Rectal smooth muscle tissue (tissue), 1 donor: ENCODE data around the gene ZFPM1.

ENCODE experiments used
- H3K27ac ChIP-seq: one replicate; pipeline ENCODE4 v1.7.0; 2013; ENCODE audit warnings: low read depth, low read length, inconsistent platforms
- H3K27me3 ChIP-seq: one replicate; pipeline ENCODE4 v1.7.0; 2013; ENCODE audit warnings: low read length; ENCODE audit not compliant: control insufficient read depth, insufficient read depth
- H3K36me3 ChIP-seq: one replicate; pipeline ENCODE4 v1.7.0; 2013; ENCODE audit warnings: low read length; ENCODE audit not compliant: control insufficient read depth, insufficient read depth
- H3K4me1 ChIP-seq: one replicate; pipeline ENCODE4 v1.7.0; 2013; ENCODE audit warnings: low read length; ENCODE audit not compliant: control insufficient read depth, insufficient read depth
- H3K4me3 ChIP-seq: one replicate; pipeline ENCODE4 v1.7.0; 2013; ENCODE audit warnings: low read length
- H3K9ac ChIP-seq: one replicate; pipeline ENCODE4 v1.7.0; 2013; ENCODE audit warnings: low read length

The ZFPM1 gene

GRCh38 chr16:88540346-88540977 is 87.4 kb downstream of the ZFPM1 start:
- no peak overlapping the region for H3K27ac ChIP-seq
- no peak overlapping the region for H3K9ac ChIP-seq
- no peaks in the 10 kb centered on the region for H3K36me3 ChIP-seq
- no peak overlapping the region for H3K4me3 ChIP-seq
- no peaks in the 10 kb centered on the region for H3K4me1 ChIP-seq
- peaks cover 23% of the 10 kb centered on the region for H3K27me3 ChIP-seq

GRCh38 chr16:88541831-88542616 is 88.9 kb downstream of the ZFPM1 start:
- Histone ChIP-seq H3K27me3 (peaks cover 28% of the 10 kb centered on the region), H3K4me3 (no peak overlapping the region), H3K27ac (no peak overlapping the region), H3K4me1 (no peaks in the 10 kb centered on the region), H3K36me3 (no peaks in the 10 kb centered on the region), H3K9ac (no peak overlapping the region)

GRCh38 chr16:88543230-88543813 is 90.2 kb downstream of the ZFPM1 start:
- Histone ChIP-seq H3K9ac (no peak overlapping the region), H3K4me1 (no peaks in the 10 kb centered on the region), H3K27me3 (peaks cover 28% of the 10 kb centered on the region), H3K4me3 (no peak overlapping the region), H3K27ac (no peak overlapping the region), H3K36me3 (no peaks in the 10 kb centered on the region)

GRCh38 chr16:88545781-88546180 is 92.7 kb downstream of the ZFPM1 start:
- Histone ChIP-seq H3K36me3 (no peaks in the 10 kb centered on the region), H3K27me3 (peaks cover 11% of the 10 kb centered on the region), H3K27ac (no peak overlapping the region), H3K4me1 (no peaks in the 10 kb centered on the region), H3K4me3 (no peak overlapping the region), H3K9ac (no peak overlapping the region)

GRCh38 chr16:88548131-88548874 is 95.2 kb downstream of the ZFPM1 start:
- H3K4me1 ChIP-seq, result no peaks in the 10 kb centered on the region
- H3K27me3 ChIP-seq, result peaks cover 5% of the 10 kb centered on the region
- H3K4me3 ChIP-seq, result no peak overlapping the region
- H3K9ac ChIP-seq, result no peak overlapping the region
- no peaks in the 10 kb centered on the region for H3K36me3 ChIP-seq
- no peak overlapping the region for H3K27ac ChIP-seq

- Histone ChIP-seq H3K9ac (no peak overlapping the region), H3K4me1 (no peaks in the 10 kb centered on the region), H3K36me3 (no peaks in the 10 kb centered on the region), H3K27ac (no peak overlapping the region), H3K27me3 (peaks cover 5% of the 10 kb centered on the region), H3K4me3 (no peak overlapping the region)
These were observed 95.9 kb downstream of the ZFPM1 start for GRCh38 chr16:88548985-88549384.

- H3K36me3 ChIP-seq, result no peaks in the 10 kb centered on the region
- no peak overlapping the region for H3K4me3 ChIP-seq
- H3K4me1 ChIP-seq, result no peaks in the 10 kb centered on the region
- peaks cover 5% of the 10 kb centered on the region for H3K27me3 ChIP-seq
- H3K9ac ChIP-seq, result no peak overlapping the region
- H3K27ac ChIP-seq, result no peak overlapping the region
These were observed 96.7 kb downstream of the ZFPM1 start for GRCh38 chr16:88549671-88550245.

- no peak overlapping the region for H3K4me3 ChIP-seq
These were observed 97.2 kb downstream of the ZFPM1 start for GRCh38 chr16:88550246-88550661.

GRCh38 chr16:88552166-88552565 is 99.1 kb downstream of the ZFPM1 start:
- Histone ChIP-seq H3K27ac (no peak overlapping the region), H3K27me3 (no peaks in the 10 kb centered on the region), H3K4me3 (no peak overlapping the region), H3K4me1 (no peaks in the 10 kb centered on the region), H3K9ac (no peak overlapping the region), H3K36me3 (no peaks in the 10 kb centered on the region)

More at GRCh38 chr16:88550246-88550661, 97.2 kb downstream of the ZFPM1 start:
- peaks cover 5% of the 10 kb centered on the region for H3K27me3 ChIP-seq
- no peaks in the 10 kb centered on the region for H3K4me1 ChIP-seq
- no peak overlapping the region for H3K27ac ChIP-seq
- no peaks in the 10 kb centered on the region for H3K36me3 ChIP-seq
- no peak overlapping the region for H3K9ac ChIP-seq

- no peaks in the 10 kb centered on the region for H3K36me3 ChIP-seq
- no peak overlapping the region for H3K4me3 ChIP-seq
- H3K27me3 ChIP-seq, result no peaks in the 10 kb centered on the region
- H3K9ac ChIP-seq, result no peak overlapping the region
- no peak overlapping the region for H3K27ac ChIP-seq
- H3K4me1 ChIP-seq, result no peaks in the 10 kb centered on the region
These were observed 99.7 kb downstream of the ZFPM1 start for GRCh38 chr16:88552815-88553214.

- H3K36me3 ChIP-seq, result no peaks in the 10 kb centered on the region
- no peak overlapping the region for H3K27ac ChIP-seq
- peaks cover 2% of the 10 kb centered on the region for H3K27me3 ChIP-seq
- H3K4me1 ChIP-seq, result no peaks in the 10 kb centered on the region
- no peak overlapping the region for H3K9ac ChIP-seq
- H3K4me3 ChIP-seq, result no peak overlapping the region
These were observed 100.7 kb downstream of the ZFPM1 start for GRCh38 chr16:88553739-88554138.

GRCh38 chr16:88554711-88555264 is 101.7 kb downstream of the ZFPM1 start:
- H3K36me3 ChIP-seq, result no peaks in the 10 kb centered on the region
- no peak overlapping the region for H3K27ac ChIP-seq
- no peak overlapping the region for H3K4me3 ChIP-seq
- H3K4me1 ChIP-seq, result no peaks in the 10 kb centered on the region
- peaks cover 2% of the 10 kb centered on the region for H3K27me3 ChIP-seq
- H3K9ac ChIP-seq, result no peak overlapping the region
